Activated CD4-positive, alpha-beta T cell treated with anti-CD3 and anti-CD28 coated beads for 36 hours (primary cell): ENCODE measurements around the gene PRCD. TPM values are rescaled to one million over a fixed set of nuclear protein-coding genes. Genes with fewer than 3 reads are reported as not detected.
"Not testable (repeated sequence)": the region's sequence is repeated elsewhere in the genome, so short reads cannot be mapped to it uniquely, and the experiment has no call there.

Source experiments
- ATAC-seq: fragments of 200-7000 bp; cut with Tn5 transposase; one replicate; pipeline ENCODE4 v1.10.0; 2021; ENCODE audit warnings: mild to moderate bottlenecking, moderate library complexity
- CTCF ChIA-PET: fragments of 350-600 bp; sonication (Branson Sonifier 250); formaldehyde crosslinking; loops from one replicate; lab custom pipeline; 2021; ENCODE audit warnings: antibody characterized with exemption; lab: Charles Lee
- POLR2A ChIA-PET: fragments of 350-600 bp; sonication (Branson Sonifier 250); formaldehyde crosslinking; loops from one replicate; lab custom pipeline; 2021; ENCODE audit warnings: antibody characterized with exemption, inconsistent platforms; lab: Charles Lee
- DNase-seq: peaks from one replicate; pipeline ENCODE4 v3.0.0-alpha.2; 2020
- H3K27ac Mint-ChIP-seq: one replicate; pipeline ENCODE4 v1.8.0; 2021; ENCODE audit warnings: mixed read lengths
- H3K27me3 Mint-ChIP-seq: one replicate; pipeline ENCODE4 v1.8.0; 2021; ENCODE audit warnings: mixed read lengths
- H3K36me3 Mint-ChIP-seq: one replicate; pipeline ENCODE4 v1.8.0; 2021; ENCODE audit warnings: low read depth, mixed read lengths
- H3K4me1 Mint-ChIP-seq: one replicate; pipeline ENCODE4 v1.8.0; 2021; ENCODE audit warnings: mixed read lengths
- H3K4me3 Mint-ChIP-seq: one replicate; pipeline ENCODE4 v1.8.0; 2021; ENCODE audit warnings: mild to moderate bottlenecking, moderate library complexity, mixed read lengths
- H3K9me3 Mint-ChIP-seq: one replicate; pipeline ENCODE4 v1.8.0; 2021; ENCODE audit warnings: low read depth, mixed read lengths
- intact Hi-C, 2 experiments: fragments of 100-400 bp; cut with DNase I in 1 of 2; cut with micrococcal nuclease in 1 of 2; formaldehyde crosslinking; loops; one replicate each; pipeline versions ENCODE4 v1.14.2 to v1.15.1; 2022 to 2024; cut with DNase I, micrococcal nuclease
- total RNA-seq, 2 experiments: library from RNA; stranded (reverse); gene quantifications; one replicate each; pipeline ENCODE4 v1.2.3, GENCODE V29; 2021

The PRCD gene
- total RNA-seq, 2 experiments from 2014 or later = not detected

DNA sequence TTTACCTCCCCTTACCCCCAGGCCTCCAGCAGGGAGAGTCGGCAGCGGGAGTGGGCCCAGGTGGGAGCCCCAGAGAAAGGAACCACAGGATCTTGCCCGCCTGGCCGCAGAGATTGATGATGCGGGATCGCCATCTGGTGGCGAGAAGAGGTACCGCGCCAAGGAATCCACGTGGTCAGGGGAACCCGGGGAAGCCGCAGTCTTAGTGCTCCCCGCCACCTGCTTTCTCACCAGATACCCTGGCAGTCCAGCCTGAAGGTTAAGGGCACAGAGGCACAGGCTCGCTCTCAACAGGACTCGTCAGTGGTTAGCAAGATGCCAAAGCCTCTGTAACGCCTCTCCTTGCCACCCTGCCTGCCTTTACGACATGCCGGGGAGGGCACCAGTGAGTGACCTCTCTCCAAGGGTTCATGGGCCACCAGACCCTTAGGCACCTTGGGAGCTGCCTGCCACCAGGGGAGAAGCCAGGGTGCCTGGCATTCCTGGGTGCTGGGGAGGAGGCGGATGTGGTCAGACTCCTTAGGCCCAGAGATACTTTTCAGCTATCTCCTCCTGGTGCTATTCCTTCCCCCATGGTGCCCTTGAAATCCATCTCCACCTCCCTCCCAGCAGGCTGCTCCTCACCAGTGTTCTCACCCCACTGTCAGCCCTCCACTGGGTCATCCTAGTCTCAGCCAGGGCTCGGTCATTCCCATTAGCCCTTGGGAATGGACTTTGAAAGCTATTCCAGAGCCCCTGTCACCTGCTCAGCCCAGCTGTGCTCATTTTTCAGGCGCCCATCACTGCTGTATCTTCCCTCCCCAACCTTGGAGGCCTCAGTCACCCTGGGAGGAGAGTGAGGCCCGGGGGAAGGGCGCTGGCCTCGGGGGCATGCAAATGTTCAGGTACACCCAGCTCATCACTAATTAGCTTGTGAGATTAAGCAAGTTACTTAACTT lies 33.2 kb upstream of the PRCD start:
- Mint-ChIP-seq H3K36me3 (no peaks in the 10 kb centered on the region), H3K4me1 (peaks cover 12% of the 10 kb centered on the region), H3K4me3 (no peak overlapping the region), H3K9me3 (no peaks in the 10 kb centered on the region), H3K27me3 (no peaks in the 10 kb centered on the region), H3K27ac (peak overlapping the region; percentile 37)
- POLR2A ChIA-PET = interaction anchor here (1.1 kb wide), 1 partner anchor 14 kb away, joined by 3 read pairs; no protein-coding TSS in a partner anchor
- intact Hi-C loops = loop anchor here (1.0 to 10.0 kb wide), 5 partner anchors 40 to 402 kb away; partner anchors contain the start of gene EXOC7 (in 1 of the 2)
- ATAC-seq (peak; percentile 89), DNase-seq (peak; percentile 92)
- CTCF ChIA-PET = interaction anchor here (0.6 to 3.6 kb wide), 33 partner anchors 8 to 412 kb away, joined by 3 to 26 read pairs (median 4); partner anchors contain the start of genes AANAT and UBE2O

DNA sequence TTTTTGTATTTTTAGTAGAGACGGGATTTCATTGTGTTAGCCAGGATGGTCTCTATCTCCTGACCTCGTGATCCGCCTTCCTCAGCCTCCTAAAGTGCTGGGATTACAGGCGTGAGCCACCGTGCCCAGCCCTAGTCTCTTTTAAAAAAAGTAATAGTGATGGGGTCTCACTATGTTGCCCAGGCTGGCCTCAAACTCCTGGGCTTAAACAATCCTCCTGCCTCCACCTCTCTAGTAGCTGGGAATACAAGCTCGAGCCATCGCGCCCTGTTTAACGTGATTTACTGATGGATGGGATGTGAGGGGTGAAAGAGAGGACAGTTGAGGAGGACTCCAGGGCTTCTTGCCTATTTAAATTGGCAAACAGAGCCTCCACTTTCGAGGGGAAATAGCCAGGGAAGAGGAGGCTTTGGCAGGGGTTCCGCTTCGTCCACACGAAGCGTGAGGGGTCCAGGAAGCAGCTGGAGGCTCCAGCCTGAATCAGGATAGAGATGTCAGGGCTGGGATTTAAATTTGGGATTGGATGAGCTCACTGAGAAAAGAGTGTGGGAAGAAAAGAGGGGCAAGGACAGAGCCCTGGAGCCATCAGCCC lies 31.3 kb upstream of the PRCD start:
- H3K27ac Mint-ChIP-seq, POLR2A ChIA-PET, H3K27me3 Mint-ChIP-seq, H3K4me3 Mint-ChIP-seq, H3K4me1 Mint-ChIP-seq, H3K36me3 Mint-ChIP-seq, DNase-seq, ATAC-seq, H3K9me3 Mint-ChIP-seq: not testable (repeated sequence)
- CTCF ChIA-PET = interaction anchor here (0.6 to 3.6 kb wide), 10 partner anchors 15 to 653 kb away, joined by 3 to 26 read pairs (median 4); partner anchors contain the start of gene AANAT
- intact Hi-C loops = loop anchor here in 1 of 2 experiments (10.0 kb wide), 1 partner anchor 404 kb away; the partner anchor contains the start of gene EXOC7

DNA sequence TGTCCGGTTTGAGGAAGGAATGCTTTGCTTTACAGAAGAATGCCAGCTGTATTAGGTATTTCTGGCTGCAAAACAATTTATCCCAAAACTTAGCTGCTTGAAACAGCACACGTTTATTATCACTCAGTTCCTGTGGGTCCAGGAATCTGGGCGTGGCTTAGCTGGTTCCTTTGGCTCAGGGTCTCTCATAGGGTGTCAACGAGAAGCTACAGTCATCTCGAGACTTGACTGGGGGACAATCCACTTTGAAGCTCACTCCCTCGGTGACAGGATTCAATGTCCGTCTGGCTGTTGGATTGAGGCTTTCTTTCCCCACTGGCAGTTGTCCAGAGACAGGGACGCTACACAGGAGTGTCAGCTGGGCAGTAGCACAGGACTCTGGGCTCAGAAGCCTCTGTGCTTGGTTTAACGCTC lies 29.0 kb upstream of the PRCD start:
- ChIA-PET CTCF (interaction anchor here (0.6 to 1.2 kb wide), 5 partner anchors 9 to 103 kb away, joined by 3 to 5 read pairs (median 4); no protein-coding TSS in a partner anchor), POLR2A (interaction anchor here (0.6 kb wide), 1 partner anchor 46 kb away, joined by 3 read pairs; no protein-coding TSS in a partner anchor)
- Mint-ChIP-seq H3K4me1 (peaks cover 24% of the 10 kb centered on the region), H3K9me3 (no peaks in the 10 kb centered on the region), H3K27ac (no peak overlapping the region), H3K36me3 (no peaks in the 10 kb centered on the region), H3K4me3 (no peak overlapping the region), H3K27me3 (no peaks in the 10 kb centered on the region)
- no peak for ATAC-seq
- intact Hi-C loops = no loop called here
- no peak for DNase-seq

DNA sequence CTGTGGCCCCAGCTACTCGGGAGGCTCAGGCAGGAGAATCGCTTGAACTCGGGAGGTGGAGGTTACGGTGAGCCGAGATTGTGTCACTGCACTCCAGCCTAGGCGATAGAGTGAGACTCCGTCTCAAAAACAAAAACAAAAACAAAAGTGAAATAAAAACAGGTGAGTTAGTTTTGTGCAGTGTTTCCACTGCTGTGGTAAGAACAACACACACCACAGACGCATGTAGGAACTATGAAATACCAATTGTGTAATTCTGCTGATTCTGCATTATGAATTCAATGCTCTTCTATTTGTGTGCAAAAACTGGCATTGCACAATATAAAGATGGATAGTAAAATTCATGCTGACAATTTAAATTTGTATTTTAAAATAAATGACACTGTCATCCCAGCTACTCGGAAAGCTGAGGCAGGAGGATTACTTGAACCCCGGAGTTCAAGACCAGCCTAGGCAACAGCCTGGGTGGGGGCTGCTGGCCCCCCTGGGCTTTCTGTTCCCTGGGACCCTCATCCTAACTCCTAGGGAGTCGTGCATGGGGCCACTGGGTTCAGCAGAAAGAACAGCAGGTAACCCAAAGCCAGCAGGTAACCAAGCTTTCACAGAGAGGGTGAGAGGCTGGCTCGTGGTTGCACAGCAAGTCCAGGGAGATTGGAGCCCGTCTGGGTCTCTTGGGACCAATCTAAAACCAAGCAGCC lies 28.0 kb upstream of the PRCD start:
- Mint-ChIP-seq H3K27me3 (no peaks in the 10 kb centered on the region), H3K36me3 (no peaks in the 10 kb centered on the region), H3K4me1 (peaks cover 25% of the 10 kb centered on the region), H3K9me3 (no peaks in the 10 kb centered on the region), H3K27ac (no peak overlapping the region), H3K4me3 (no peak overlapping the region)
- intact Hi-C loops = no loop called here
- ChIA-PET POLR2A (no interaction called here), CTCF (interaction anchor here (0.9 to 1.4 kb wide), 2 partner anchors 9 to 114 kb away, joined by 3 to 4 read pairs; no protein-coding TSS in a partner anchor)
- no peak for DNase-seq
- no peak for ATAC-seq

DNA sequence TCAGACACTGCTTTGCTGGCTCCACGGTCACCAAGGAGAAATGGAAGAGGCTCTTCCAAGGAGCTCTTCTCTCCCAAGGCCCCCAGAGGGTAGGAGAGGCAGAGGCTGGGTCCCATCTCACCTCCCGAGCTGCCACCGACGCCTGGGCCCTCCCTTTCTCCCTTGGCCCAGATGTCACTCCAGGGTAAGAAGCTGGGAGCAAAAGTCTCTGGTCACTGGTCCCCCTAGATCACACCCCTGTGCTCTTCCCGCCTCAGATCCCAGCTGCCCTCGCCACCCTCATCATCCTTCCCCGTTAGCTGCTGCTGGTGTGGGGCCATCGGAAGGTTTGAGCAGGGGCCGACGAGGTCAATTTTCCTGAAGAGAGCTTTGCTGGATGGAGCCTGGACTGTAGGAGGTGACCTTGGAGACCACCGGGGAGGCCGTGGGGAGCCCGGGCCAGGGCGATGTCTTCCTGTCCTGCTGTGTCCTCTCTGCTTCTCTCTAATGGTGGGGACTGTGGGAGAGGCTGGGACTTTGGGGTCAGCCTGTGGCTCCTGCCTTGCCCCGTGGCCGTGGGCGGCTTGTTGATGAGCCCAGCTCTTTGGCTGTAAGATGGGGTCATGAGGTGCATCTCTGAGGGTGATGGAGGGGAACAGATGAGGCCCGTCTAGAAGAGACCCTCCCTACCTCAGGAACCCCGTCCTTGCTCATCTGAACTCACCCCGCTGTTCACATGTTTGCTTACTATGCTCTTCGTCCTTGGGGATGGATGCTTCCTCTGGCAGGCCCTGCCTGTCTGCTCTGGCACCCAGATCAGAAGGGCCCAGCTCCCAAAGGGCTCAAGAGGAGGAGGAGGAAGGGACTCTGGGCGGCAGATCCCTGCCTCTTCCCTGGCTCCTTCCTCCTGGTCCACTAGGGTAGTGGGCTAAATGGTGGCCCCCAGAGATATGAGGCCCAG lies 27.2 kb upstream of the PRCD start:
- DNase-seq (no peak), ATAC-seq (no peak)
- H3K36me3 Mint-ChIP-seq = no peaks in the 10 kb centered on the region
- intact Hi-C loops = no loop called here
- ChIA-PET POLR2A (interaction anchor here (0.5 kb wide), 1 partner anchor 405 kb away, joined by 3 read pairs; no protein-coding TSS in a partner anchor), CTCF (interaction anchor here (0.7 to 1.4 kb wide), 4 partner anchors 10 to 217 kb away, joined by 3 to 5 read pairs (median 4); no protein-coding TSS in a partner anchor)
- no peaks in the 10 kb centered on the region for H3K27me3 Mint-ChIP-seq
- no peak overlapping the region for H3K27ac Mint-ChIP-seq
- H3K9me3 Mint-ChIP-seq = no peaks in the 10 kb centered on the region
- H3K4me3 Mint-ChIP-seq = no peak overlapping the region
- H3K4me1 Mint-ChIP-seq = peaks cover 27% of the 10 kb centered on the region

DNA sequence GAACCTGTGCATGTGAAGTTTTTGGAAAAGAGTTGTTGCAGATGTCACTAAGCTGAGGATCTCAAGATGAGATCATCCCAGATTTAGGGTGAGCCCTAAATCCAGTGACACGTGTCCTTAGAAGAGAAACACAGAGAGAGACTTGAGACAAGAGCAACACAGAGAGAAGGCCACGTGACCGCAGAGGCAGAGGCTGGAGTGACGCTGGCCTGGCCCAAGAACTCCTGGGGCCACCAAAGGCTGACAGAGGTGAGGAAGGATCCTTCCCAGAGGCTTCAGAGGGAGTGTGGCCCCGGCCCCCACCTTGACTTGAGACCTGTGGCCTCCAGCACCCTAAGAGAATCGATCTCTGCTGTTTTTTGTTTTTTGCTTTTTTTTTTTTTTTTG lies 26.5 kb upstream of the PRCD start:
- intact Hi-C loops = no loop called here
- Mint-ChIP-seq H3K4me1 (peaks cover 32% of the 10 kb centered on the region), H3K27me3 (no peaks in the 10 kb centered on the region), H3K36me3 (no peaks in the 10 kb centered on the region), H3K4me3 (no peak overlapping the region), H3K9me3 (no peaks in the 10 kb centered on the region), H3K27ac (no peak overlapping the region)
- ATAC-seq (no peak), DNase-seq (no peak)
- ChIA-PET POLR2A (no interaction called here), CTCF (interaction anchor here (1.1 kb wide), 1 partner anchor 10 kb away, joined by 5 read pairs; no protein-coding TSS in a partner anchor)

DNA sequence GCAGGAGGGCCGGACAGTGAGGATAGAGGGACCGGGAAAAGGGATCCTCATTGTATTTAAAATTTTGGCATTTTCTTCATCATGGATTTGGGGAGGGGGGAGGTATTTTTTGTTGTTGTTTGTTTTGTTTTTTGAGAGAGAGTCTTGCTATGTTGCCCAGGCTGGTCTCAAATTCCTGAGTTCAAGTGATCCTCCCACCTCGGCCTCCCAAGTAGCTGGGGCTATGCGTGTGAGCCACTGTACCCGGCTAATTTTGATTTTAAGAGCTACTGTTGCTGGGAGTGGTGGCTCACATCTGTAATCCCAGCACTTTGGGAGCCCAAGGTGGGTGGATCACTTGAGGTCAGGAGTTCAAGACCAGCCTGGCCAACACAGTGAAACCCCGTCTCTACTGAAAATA lies 25.5 kb upstream of the PRCD start:
- ATAC-seq, H3K27me3 Mint-ChIP-seq, DNase-seq, H3K4me3 Mint-ChIP-seq, POLR2A ChIA-PET, H3K36me3 Mint-ChIP-seq, H3K9me3 Mint-ChIP-seq: not testable (repeated sequence)
- CTCF ChIA-PET = interaction anchor here (0.6 to 1.8 kb wide), 11 partner anchors 9 to 230 kb away, joined by 3 to 6 read pairs (median 4); partner anchors contain the start of gene RHBDF2
- H3K27ac Mint-ChIP-seq = peak overlapping the region; percentile 52
- intact Hi-C loops = loop anchor here in 1 of 2 experiments (2.0 kb wide), 1 partner anchor 42 kb away; no protein-coding TSS in a partner anchor
- H3K4me1 Mint-ChIP-seq = peaks cover 32% of the 10 kb centered on the region

DNA sequence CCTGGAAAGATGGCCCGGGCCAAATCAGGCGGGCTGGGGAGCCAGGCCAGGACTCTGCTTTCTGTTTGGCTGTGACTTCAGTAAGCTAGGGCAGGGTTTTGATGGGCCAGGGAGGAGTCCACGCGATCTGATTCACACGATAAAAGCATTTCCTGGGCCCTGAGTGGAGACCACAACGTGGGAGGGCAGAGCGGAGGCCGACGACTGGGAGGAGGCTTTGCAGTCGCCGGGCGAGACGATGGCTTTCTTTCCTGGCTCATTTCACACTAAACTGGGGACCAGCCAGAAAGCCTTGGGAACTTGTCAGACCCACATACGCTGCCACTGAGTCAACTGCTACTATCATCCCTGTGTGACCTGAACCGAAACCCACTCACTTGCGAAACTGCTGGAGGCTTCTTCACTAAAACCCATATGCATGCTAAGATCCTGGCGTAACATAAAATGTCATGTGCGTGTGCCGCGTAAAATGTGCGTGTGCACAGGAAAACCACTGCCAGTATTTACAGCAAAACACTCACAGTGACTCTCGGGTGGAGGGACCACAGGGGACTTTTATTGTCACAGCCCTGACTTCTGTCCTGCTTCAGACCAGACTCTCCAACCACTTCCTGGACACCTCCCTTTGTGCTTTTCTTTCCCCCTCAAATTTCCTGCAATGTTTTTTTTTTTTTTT lies 24.4 kb upstream of the PRCD start:
- intact Hi-C loops = loop anchor here (1.0 to 5.0 kb wide), 4 partner anchors 41 to 157 kb away; partner anchors contain the start of gene UBE2O (in 1 of the 2)
- Mint-ChIP-seq H3K9me3 (no peaks in the 10 kb centered on the region), H3K36me3 (no peaks in the 10 kb centered on the region), H3K27ac (peak overlapping the region; percentile 94), H3K4me3 (peak overlapping the region; percentile 47), H3K27me3 (no peaks in the 10 kb centered on the region), H3K4me1 (peaks cover 32% of the 10 kb centered on the region)
- DNase-seq (peak; percentile 86), ATAC-seq (peak; percentile 90)
- CTCF ChIA-PET = interaction anchor here (0.6 to 1.8 kb wide), 8 partner anchors 8 to 121 kb away, joined by 3 to 6 read pairs (median 4); no protein-coding TSS in a partner anchor
- POLR2A ChIA-PET = interaction anchor here (1.0 kb wide), 2 partner anchors 13 to 51 kb away, joined by 3 to 5 read pairs; no protein-coding TSS in a partner anchor

DNA sequence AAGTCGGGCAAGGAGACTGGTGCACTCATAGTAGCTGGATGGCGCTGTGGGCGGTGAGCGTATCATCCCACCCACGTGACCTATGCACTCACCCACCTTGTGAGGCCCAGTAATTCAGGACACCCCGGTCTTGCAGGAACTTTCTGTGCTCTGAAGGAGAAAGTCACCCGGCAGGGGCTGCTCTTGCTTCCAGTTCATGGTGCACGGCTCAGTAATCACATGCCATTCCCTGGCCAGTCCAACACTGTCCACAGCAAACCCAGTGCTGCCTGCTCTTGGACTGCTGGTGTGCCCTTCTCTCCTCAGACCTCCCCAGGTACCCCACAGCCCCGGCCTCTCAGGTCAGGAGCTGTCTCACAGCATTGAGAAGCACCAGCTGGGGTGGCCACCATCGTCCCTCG lies 22.2 kb upstream of the PRCD start:
- ChIA-PET POLR2A (no interaction called here), CTCF (interaction anchor here (1.5 to 2.5 kb wide), 3 partner anchors 15 to 107 kb away, joined by 4 to 9 read pairs (median 6); no protein-coding TSS in a partner anchor)
- DNase-seq = no peak
- Mint-ChIP-seq H3K27me3 (no peaks in the 10 kb centered on the region), H3K4me1 (peaks cover 32% of the 10 kb centered on the region), H3K4me3 (no peak overlapping the region), H3K36me3 (no peaks in the 10 kb centered on the region), H3K9me3 (no peaks in the 10 kb centered on the region), H3K27ac (peak overlapping the region; percentile 40)
- intact Hi-C loops = loop anchor here in 1 of 2 experiments (5.0 kb wide), 1 partner anchor 155 kb away; no protein-coding TSS in a partner anchor
- no peak for ATAC-seq
